Stimulated activated CD4-positive, alpha-beta T cell treated with anti-CD3 and anti-CD28 coated beads, Interleukin-12 subunit alpha, Interleukin-12 subunit beta, amount 100 ng/mL, for 24 hours (primary cell): ENCODE measurements around the gene STK11.

ENCODE experiments used
- DNase-seq, 2 experiments: peaks; one replicate each; pipeline ENCODE4 v3.0.0-alpha.2; 2020; ENCODE audit warnings: low read depth in 2 of 2

STK11 gene

GRCh38 chr19:1225440-1226226, 20.1 kb downstream of the STK11 start:
- no peak for DNase-seq

DNA sequence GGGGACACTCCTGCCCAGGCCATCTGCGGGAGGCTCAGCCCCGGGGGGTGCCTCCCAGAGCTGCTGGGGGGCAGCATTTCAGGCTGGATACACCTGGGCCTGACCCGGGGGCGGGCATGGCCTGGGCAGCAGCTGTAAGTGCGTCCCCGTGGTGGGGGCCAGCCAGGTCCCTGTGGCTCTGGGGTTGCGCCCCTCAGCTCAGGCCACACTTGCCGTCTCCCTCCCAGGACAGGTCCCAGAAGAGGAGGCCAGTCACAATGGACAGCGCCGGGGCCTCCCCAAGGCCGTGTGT, 20.6 kb downstream of the STK11 start:
- DNase-seq: no peak

- no peak for DNase-seq
These were observed 21.1 kb downstream of the STK11 start for GRCh38 chr19:1226522-1227303.

DNA sequence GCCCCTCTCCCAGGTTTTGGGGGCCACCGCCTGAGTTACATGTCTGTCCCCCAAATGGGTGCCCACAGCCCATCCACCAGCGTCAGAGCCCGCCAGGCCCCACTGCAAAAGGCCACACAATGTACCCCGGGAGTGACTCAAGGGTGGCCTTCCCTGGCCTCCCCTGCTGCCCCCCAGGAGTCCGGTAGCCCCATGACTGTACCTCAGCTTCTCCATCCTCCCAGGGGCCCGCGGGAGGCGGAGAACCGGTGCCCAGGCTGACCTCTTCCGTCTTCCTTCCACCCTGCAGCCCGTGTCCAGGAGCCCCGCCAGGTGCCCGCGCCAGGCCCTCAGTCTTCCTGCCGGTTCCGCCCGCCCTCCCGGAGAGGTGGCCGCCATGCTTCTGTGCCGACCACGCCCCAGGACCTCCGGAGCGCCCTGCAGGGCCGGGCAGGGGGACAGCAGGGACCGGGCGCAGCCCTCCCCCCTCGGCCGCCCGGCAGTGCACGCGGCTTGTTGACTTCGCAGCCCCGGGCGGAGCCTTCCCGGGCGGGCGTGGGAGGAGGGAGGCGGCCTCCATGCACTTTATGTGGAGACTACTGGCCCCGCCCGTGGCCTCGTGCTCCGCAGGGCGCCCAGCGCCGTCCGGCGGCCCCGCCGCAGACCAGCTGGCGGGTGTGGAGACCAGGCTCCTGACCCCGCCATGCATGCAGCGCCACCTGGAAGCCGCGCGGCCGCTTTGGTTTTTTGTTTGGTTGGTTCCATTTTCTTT, 21.9 kb downstream of the STK11 start:
- no peak for DNase-seq

DNA sequence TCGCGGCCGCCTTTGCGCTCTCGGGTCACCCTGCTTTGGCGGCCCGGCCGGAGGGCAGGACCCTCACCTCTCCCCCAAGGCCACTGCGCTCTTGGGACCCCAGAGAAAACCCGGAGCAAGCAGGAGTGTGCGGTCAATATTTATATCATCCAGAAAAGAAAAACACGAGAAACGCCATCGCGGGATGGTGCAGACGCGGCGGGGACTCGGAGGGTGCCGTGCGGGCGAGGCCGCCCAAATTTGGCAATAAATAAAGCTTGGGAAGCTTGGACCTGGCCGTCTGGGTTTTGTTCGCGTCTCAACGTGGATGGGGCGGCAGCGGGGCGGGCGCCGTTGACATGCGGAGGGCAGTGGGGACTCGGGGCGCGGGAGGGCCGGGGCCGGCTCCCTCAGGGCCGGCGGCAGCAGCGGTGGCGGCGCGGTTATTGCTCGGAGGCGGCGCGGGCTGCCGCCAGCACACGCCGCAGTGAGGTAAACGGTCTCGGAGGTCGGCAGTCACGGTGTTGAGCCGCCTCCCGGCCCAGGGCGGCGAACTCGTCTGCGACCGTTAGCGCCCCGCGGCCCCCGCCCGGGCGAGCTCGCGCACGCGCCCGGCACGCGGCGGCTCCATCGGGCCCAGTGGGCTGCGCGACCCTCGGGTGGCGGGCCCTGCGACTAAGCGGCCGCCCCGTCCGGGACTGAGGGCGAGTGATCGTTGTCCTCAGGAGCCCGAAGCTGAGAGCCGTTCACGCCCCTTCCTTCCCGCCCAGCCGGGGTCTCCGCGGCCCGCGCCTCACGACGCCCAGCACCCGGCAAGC, 22.8 kb downstream of the STK11 start:
- no peak for DNase-seq

- DNase-seq: no peak
These were observed 23.7 kb downstream of the STK11 start for GRCh38 chr19:1229056-1229923.

DNA sequence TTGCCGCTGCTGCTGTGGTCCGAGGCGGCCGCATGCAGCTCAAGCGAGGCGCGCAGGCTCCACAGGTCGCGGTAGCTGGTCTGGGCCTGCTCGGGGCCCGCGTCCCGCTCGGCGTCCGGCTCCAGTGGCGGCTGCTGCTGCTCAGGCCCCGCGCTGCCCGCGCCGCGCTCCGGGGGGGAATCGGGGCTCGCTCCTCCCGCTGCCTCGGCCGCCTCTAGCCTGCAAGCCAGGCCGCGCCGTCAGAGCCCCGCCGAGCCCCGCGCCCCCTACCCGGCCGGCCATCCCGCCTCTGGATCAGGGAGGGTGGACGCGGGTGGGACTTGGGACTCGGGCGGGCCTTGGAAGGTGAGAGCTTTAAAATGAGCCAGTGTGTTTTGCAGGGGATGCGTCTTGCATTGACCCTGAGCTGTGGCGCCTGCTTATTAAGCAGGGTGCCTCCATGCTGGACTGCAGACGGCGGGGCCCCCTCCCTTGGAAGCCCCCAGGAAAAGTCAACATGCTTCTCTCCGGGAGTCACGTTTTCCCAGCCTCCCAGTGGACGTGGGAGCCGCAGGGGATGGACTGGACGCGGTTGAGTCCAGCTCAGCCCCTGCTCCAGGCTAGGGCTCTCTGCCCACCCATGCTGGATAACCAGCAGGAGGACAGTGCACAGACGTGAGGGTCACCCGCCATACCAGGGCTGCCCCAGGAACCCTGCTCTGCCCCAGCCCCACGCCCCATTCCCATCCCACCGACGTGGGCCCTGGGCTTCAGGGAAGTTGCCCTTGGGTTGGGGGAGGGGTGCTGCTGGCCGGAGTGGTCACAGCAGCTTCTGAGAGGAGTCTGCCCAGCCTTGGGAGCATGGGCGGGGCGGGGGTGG, 24.6 kb downstream of the STK11 start:
- no peak for DNase-seq

GRCh38 chr19:1230783-1231489, 25.4 kb downstream of the STK11 start:
- no peak for DNase-seq

DNA sequence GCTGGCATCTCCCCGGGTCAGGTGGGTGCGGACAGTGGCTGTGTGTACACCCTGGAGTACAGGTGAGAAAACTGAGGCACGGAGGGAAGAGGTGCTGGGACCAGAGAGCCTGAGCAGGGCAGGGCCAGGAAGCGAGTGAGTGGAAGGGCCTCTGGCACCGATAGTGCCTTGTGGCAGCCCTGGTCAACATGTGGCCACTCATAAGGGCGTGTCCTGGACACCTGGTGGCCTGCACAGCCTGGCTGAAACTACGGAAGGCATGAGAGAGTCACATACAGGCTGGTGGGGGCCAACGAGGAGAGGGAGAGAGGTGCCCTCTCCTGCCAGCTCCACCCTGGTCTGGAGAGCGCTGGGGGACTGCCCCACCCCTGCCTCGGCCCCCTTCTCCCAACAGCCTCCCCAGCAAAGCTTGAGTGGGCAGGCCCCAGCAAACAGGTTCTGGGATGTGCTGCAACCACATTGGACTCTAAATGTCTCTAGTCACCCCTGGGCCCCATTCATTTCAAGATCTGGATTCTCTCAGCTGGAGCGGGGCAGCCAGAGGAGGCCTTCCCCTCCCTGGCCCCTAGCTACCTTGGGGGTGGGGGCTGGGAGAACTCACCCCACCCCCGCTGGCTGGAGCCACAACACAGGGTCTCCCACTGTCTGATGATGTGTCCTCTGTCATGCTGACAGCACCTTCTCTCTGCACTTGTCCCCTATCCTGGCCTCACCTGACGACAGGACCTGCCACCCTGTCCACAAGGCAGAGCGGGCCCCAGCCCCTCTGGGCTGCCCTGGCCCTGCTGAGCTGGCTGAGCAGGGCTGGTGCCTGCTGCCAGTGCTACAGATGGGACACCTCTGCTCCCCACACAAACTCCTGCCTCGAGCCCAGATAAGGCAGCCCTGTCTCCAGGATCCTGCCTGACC, 26.4 kb downstream of the STK11 start:
- no peak for DNase-seq

GRCh38 chr19:1232652-1233072, 27.1 kb downstream of the STK11 start:
- DNase-seq: no peak

- DNase-seq: no peak
These were observed 27.6 kb downstream of the STK11 start for GRCh38 chr19:1233115-1233667.

- DNase-seq: no peak
These were observed 28.7 kb downstream of the STK11 start for GRCh38 chr19:1234051-1234954.

DNA sequence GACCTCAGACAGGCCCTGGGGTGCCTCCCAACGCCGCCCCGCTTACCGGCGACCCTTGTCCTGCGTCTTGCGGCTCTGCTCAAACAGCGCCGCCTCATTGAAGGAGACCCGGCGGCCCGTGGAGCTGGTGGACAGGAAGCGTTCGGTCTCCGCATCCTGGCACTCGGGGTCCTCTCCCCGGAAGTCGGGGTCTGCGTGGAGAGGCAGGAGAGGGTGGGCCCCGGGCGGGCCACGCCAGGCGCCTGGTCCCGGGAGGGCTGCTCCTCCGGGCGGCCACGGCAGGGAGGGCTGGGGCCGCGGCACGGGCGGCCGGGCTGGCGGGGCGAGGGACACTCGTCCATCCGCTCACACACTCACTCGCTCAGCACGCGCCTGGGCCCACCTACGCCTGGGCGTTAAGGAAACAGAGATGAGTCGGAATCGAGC, 29.4 kb downstream of the STK11 start:
- no peak for DNase-seq

GRCh38 chr19:1235625-1236538, 30.3 kb downstream of the STK11 start:
- DNase-seq: no peak

DNA sequence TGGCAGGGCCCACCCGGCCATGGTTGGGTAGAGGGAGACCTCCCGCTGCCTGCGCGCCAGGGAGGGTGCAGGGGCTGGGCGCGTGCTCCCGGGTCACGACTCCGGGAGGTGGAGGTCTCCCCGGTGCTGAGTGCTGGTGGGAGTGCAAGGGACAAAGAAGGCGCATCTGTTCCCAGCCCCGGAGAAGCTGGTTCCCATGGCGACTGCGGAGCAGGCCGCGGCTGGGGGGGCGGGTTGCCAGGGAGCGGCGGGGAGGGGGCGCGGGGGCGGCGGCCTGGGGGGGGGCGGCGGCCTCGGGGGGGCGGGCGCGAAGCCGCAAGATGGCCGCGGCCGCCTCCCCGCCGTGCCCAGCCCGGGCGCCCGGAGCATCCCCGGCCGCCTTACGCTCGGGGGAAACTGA, 31.0 kb downstream of the STK11 start:
- no peak for DNase-seq
